HL-60/S4 treated with retinoic acid at 250 ng/mL for 4 days and 3 days (cell line): ENCODE data around the gene ALPK1.
"Not testable (repeated sequence)": the region's sequence is repeated elsewhere in the genome, so short reads cannot be mapped to it uniquely, and the experiment has no call there.

ENCODE experiments used
- in situ Hi-C: fragments of 300-500 bp; cut with MboI; formaldehyde crosslinking; loops from 2 replicates; pipeline ENCODE4 v1.7.0; 2022; ENCODE audit warnings: low sequenced_read_pairs

ALPK1 gene

GRCh38 chr4:112442226-112442625 is 145.1 kb downstream of the ALPK1 start:
- in situ Hi-C loops = not testable (repeated sequence)

- in situ Hi-C loops = no loop called here
These were observed 151.3 kb downstream of the ALPK1 start for GRCh38 chr4:112448306-112449132.

DNA sequence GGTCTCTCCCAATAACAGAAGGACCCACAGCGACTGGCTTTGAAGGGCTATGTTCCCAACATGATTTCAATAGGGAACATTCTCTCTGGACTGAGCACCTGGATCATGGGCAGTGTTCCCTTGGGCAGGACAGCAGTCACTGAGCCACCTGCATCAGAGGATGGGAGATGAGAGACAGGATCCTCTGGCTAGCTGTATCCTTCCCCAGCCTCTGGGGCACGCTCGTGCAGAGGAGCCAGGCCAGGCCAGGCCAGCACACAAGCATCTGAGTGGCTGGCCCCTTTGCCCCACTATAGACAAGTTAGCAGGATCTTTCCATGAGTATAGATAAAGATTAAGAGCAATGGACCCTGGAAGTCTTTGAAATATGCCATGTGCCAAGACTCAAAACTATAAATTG is 152.5 kb downstream of the ALPK1 start:
- in situ Hi-C loops = no loop called here

GRCh38 chr4:112451104-112451503 is 153.9 kb downstream of the ALPK1 start:
- in situ Hi-C loops = no loop called here

GRCh38 chr4:112451831-112452230 is 154.7 kb downstream of the ALPK1 start:
- in situ Hi-C loops = no loop called here

DNA sequence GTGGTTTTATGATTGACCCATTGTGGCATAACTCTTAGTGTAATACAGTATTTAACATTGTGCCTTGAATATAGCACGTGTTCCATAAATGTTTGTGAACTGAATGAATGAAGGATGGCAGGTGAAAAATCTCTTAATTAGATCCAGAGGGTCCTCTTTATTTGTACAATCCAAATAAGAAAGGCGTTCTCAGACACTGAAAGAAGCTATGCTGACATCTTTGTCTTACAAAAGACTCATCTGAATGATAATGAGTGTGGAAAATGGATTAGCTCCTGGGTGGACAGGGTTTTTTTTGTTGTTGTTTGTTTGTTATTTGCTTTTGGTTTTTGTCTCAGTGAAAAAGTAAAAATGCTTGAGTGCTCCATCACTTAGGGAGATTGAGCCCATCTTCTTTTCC is 156.2 kb downstream of the ALPK1 start:
- in situ Hi-C loops = no loop called here

- in situ Hi-C loops = no loop called here
These were observed 175.1 kb downstream of the ALPK1 start for GRCh38 chr4:112472318-112472717.

- in situ Hi-C loops = no loop called here
These were observed 176.8 kb downstream of the ALPK1 start for GRCh38 chr4:112473985-112474384.

GRCh38 chr4:112485930-112486329 is 188.8 kb downstream of the ALPK1 start:
- in situ Hi-C loops = no loop called here

DNA sequence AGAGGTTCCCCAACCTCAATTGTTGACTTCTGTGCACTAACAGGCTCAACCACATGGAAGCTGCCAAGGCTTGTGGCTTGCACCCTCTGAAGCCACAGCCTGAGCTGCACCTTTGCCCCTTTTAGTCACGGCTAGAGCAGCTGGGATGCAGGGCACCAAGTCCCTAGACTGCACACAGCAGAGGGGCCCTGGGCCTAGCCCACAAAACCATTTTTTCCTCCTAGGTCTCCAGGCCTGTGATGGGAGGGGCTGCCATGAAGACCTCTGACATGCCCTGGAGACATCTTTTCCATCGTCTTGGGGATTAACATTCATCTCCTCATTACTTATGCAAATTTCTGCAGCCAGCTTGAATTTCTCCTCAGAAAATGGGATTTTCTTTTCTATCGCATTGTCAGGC is 193.6 kb downstream of the ALPK1 start:
- in situ Hi-C loops = not testable (repeated sequence)
